HG03469 (cell line): ENCODE measurements around the gene MTFP1.
"Not testable (repeated sequence)": the region's sequence is repeated elsewhere in the genome, so short reads cannot be mapped to it uniquely, and the experiment has no call there.

Experiments
- ATAC-seq: cut with Tn5 transposase; IDR thresholded peaks from one replicate; pipeline ENCODE4 v1.9.1; 2021; ENCODE audit warnings: mild to moderate bottlenecking, moderate library complexity, moderate number of reproducible peaks; ENCODE audit not compliant: unreplicated experiment

The MTFP1 gene

DNA sequence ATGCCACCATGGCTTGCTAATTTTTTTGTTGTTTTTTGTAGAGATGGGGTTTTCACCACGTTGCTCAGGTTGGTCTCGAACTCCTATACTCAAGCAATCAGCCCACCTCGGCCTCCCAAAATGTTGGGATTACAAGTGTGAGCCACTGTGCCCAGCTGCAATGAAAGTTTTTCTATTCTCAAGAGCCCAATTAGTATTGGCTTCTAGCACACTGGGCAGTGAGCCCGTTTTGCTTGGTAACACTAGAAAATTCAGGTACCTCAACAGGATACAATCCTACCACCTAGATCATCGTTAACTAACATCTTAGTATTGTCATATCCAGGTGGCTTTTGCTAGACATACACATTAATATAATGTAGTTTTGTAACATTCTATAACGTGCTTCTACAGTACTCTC, 27.3 kb downstream of the MTFP1 start:
- no peak for ATAC-seq

DNA sequence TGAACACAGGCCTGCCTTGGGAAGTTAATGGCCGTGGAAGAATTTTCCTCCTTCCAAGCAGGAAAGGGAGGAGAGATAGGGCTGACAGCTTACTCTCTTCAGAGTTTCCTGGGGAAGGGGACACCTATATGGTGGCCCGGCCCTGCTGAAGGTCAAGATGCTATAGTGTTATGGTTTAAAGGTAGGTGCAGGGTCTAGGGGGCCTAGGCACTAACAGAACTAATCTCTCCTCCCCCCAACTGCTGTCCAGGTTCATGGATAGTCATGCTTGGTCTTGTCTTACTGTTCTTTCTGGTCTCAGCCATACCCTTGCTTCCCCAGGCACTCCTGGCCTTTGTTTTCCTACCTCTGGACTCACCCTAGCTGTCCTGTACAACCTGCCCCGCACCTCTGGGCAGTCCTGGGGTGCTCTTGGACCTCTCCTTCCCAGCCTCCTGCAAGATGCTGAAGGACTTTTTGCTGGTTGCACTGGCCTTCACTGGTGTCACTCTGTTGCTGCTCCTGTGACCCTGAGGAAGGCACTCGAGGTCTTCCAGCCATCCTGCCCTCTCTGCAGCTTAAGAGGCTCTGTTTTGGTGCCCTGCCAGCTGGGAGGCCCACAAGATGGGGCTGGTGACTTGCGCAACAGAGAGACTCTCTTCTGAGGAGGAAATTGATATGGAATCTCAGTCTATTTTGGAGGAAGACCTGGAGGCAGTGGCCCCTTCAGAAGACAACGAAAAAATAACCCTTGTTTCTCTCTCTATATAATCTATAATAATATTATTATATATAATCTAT, 28.4 kb downstream of the MTFP1 start:
- ATAC-seq, result no peak

DNA sequence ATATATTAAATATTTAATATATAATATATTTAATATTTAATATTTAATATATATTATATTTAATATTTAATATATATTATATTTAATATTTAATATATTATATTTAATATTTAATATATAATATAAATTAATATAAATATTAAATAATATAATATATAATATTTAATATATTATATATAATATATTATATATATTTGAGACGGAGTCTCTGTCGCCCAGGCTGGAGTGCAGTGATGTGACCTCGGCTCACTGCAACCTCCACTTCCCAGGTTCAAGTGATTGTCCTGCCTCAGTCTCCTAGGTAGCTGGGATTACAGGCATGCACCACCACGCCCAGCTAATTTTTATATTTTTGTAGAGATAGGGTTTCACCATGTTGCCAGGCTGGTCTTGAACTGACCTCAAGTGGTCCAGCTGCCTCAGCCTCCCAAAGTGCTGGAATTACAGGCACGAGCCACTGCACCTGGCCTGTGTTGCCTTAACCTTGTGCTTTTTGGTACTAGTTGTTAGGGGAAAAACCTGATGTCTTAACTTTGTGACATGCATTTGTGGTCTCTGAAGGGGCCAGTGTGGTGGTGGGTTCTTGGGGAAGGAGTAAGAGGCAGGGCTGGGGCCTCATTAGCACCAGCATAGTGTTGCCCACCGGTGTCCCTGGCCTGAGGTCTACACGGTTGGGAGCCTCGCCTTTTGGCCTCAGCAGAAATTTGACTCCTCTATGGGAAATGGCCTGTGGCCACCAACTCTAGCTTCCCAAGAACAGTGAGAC, 29.7 kb downstream of the MTFP1 start:
- ATAC-seq, result no peak

DNA sequence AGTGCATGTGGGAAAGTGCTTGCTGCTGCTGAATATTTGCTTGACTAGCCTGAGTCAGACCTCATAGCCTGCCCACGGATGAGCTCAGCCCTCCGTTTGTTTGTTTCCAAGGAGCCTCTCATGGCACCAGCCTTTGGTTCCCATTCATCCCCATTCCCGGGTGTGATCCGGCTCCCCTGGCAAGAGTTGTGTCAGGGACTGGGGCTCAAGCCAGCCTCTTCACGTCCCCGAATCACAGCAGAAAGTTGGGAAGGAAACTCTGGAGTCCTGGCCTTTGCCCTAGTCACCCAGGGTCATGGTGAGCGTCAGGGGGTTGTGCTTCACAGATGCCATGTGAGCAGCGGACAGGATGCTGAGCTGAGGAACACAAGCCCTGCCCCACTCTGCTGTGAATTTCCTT, 32.4 kb downstream of the MTFP1 start:
- ATAC-seq, result no peak

DNA sequence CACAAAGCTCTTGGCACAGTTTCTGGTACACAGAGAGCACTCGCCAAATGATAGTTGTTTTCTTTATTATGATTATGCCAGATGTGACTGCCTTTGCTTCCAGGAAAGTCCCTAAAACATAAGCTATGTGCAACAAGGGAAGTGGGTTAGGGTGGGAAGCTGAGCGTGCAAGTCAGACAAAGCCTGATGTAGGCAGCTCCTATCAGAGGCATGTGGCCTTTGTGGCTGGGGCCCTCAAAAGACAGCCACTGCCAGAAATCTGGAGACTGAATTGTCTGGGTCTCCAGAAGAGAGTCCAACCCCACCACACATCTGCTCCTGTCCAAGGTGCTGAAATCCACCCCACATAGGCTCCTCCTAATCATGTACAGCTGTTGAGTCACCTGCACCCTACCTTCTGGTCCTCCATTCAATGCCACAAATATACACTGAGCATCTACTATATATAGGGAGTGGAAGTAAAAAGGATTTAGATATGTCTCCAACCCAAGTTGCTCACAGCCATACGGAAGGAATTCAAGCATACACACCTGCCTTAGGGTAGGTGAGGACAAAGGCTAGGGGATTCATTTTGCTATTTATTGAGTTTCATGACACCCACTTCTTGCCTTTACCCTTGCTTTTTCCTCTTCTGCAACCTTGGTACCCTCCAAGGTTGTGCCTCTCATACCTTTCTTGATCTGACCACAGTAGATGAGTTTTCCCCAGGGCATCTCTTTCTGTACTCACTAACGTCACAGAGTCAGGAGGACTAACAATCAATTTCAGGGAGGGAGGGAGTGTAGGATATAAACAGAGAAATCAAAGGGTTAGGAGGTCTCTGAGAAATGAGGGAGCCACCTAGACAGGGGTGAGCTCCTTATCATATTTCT, 33.8 kb downstream of the MTFP1 start:
- no peak for ATAC-seq

DNA sequence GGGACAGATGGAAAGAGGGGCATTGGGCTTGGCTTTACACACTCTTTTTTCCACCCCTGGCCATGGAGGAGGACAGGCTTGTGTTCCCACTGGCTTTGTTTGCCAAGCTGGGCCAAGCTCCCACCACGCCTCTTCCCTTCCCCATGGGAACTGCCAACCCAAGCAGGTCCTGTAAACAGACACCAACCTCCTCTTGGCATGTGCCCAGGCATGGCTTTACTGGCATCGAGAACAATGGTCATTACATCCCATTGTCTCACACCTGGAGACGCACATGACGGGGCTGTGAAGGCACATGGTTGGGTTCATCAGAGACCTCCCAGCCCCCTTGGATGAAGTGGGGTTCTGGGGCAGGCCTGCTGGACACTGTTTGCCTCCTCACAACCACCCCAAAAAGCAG, 34.6 kb downstream of the MTFP1 start:
- ATAC-seq, result no peak

DNA sequence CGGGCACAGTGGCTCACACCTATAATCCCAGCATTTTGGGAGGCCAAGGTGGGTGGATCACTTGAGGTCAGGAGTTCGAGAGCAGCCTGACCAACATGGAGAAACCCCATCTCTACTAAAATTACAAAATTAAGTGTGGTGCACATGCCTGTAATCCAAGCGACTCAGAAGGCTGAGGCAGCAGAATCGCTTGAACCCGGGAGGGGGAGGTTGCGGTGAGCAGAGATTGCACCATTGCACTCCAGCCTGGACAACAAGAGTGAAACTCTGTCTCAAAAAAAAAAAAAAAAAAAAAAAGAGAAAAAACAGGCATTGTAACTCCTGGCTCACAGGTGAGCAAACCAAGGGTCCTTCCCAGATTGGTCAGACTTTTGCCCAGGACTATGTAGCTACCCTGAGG, 35.0 kb downstream of the MTFP1 start:
- ATAC-seq, result not testable (repeated sequence)

DNA sequence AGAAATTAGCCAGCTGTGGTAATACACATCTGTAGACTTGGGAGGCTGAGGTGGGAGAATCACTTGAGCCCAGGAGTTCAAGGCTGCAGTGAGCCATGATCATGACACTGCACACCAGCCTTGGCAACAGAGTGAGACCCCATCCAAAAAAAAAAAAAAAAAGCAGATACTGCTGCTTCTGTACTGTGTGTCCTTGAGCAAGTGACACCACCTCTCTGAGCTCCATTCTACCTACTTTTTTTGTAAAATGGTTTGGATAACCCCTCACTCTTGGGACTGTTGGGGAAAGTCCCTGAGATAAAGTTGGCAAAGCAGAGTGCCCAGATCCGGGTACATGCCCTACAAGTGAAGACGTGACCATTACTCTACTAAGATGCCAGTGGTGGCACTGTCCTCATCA, 43.6 kb downstream of the MTFP1 start:
- no peak for ATAC-seq

DNA sequence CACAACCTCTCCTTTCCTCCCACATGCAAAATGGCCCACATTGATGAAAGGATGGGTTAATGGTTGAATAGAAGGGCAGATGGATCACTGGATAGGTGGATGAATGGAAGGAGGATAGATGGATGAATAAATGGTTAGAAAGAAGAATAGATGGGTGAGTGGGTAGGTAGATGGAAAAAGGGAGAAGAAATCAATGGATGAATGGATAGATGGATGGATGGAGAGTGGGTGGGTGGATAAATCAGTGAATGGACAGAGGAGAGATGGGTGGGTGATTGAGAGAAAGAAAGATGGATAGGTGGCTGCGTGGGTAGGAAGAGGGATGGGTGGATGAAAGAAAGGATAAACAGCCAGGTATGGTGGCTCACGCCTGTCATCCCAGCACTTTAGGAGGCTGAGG, 45.1 kb downstream of the MTFP1 start:
- no peak for ATAC-seq

DNA sequence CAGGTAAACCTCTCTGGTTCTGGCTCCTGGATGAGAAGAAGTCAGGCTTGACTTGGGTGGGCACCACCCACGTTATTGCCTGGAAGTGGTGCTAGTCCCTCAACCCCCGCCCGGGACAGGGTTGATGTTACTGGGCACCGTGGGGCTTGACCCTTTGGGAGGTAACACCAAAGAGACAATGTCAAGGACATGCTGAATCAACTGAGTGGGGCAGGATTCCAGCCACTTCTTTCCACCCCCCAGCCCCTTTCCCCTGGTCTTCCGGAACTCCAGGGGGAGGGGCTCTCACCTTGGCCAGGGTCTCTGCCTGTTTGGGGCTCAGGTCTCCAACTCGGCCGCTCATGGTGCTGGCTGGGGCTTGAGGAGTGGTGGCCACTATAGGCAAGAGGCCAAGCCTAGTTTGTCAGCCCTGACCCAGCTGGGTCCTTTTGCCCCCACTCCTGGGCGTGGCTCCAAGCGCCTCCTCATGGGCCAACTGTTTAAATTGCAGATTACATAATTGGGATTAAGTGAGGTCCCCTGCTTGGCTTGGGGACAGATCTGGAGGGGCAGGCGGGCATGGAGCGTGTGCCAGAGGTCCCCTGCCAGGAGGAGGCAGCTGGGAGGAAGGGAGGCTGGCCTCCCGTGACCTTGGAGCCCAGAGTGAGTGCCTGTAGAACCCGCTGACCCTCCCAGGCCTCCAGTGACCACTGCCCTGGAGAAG, 46.2 kb downstream of the MTFP1 start, which contains the start of gene SEC14L3:
Gene SEC14L3 (minus strand): TSS at position 402 of the 703 bp plus-strand sequence. CDS start 59 bp downstream, at position 343.
- no peak for ATAC-seq

DNA sequence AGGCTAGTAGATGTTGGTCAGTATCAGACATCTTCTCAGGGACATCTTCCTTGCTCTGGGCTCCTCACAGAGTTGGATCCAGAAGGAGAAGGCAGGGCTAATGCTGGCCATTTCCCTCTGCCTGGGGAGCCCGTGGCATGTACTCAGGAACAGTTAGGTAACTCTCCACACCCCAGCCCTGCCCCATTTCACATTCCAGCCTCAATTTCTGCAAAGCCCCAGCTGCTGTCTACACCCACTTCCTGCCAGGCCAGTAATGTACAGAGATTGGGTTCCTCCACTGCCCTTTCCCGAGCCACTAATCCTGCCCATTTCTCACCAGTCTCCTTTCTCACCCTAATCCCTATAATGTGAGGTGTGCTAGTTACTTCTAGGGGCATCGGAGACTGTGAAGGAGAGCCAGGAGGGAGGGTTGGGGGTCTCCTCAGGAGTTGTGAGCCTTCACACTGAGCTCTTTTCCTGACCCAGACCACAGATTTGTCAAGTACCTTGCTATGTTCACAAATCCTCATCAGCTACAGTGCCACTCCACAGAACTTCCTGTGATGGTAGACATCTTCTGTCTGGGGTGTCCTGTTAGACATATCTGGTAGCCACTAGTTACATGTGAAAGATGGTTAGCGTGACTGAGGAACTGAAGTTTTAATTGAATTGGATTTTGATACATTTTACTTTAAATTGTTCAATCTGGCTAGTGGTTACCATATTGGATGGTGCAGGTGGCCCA, 47.6 kb downstream of the MTFP1 start:
- no peak for ATAC-seq

DNA sequence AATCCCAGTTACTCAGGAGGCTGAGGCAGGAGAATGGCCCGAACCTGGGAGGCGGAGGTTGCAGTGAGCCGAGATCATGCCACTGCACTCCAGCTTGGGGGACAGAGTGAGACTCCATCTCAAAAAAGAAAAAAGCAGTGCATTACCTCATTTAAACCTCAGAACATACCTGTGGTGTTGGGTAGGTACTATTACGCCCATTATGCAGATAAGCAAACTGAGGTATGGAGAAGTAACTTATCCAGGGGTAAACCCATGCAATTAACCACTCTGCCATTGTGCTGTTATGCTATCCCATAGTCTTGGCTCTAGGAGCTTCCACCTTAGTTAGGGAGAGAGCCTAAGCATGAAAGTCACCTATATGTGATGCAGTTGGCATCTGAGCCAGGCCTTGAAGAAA, 48.6 kb downstream of the MTFP1 start:
- no peak for ATAC-seq

DNA sequence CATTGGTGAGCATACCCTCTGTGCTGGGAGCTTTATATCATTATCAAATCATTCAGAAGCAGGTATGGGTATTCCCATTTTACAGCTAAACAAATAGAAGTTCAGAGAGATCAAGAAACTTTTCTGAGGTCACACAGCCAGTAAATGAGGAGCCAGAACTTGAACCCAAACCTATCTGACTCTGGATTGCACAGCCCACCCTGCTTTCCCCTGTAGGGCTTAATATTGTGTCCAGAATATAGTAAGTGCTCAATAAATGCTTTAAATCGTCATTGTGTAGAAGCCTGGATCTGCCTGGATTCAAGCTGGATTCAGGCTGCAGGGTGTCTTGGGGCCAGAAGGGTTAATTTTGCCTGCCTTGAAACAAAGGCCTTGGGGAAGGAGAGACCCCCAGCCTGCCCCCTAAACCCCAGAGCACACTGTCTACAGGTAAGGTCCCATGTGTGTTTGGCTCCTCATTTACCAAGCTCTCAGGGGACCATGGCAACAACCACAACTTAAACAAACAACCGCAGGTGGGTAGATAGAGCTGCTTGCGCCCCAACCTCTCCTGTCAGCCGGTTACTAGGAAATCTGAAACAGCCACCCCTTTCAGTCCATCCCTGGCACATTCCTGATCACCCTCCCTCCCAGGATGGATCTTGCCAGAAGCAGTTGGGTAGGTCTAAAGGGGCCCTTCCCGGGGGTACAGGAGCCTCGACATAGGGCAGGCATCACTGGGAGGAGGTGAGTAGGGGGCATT, 49.3 kb downstream of the MTFP1 start:
- ATAC-seq, result no peak
